Panc1 (cell line): Measurements from ENCODE around the gene RNF222. TPM values are rescaled to one million over a fixed set of nuclear protein-coding genes. Genes with fewer than 3 reads are reported as not detected.

Experiments used
- ATAC-seq: fragments of 200-7000 bp; cut with Tn5 transposase; 2 replicates; pipeline ENCODE4 v1.9.1; 2020; ENCODE audit warnings: mild to moderate bottlenecking, moderate library complexity
- BruUV-seq: library from RNA; stranded (reverse); fragments of 400-500 nt; replicated peaks from 2 replicates; lab custom pipeline; 2021; lab: Mats Ljungman, UMichigan
- CTCF ChIA-PET: fragments of 300-600 bp; sonication (Branson Sonifier 250); formaldehyde crosslinking; loops from one replicate; lab custom pipeline; 2022; ENCODE audit warnings: antibody characterized with exemption; lab: Charles Lee
- POLR2A ChIA-PET: fragments of 300-600 bp; sonication (Branson Sonifier 250); formaldehyde crosslinking; loops from one replicate; lab custom pipeline; 2022; ENCODE audit warnings: antibody characterized with exemption; lab: Charles Lee
- DNase-seq: peaks from one replicate; pipeline ENCODE4 v3.0.0-alpha.2; 2010; ENCODE audit warnings: low read depth, low spot score
- H3K27ac ChIP-seq: 2 replicates; pipeline ENCODE4 v1.5.1; 2011; ENCODE audit warnings: mild to moderate bottlenecking, low read length, inconsistent platforms
- H3K27me3 ChIP-seq: fragments of 200-500 bp; sonication (Bioruptor generic); 2 replicates; pipeline ENCODE4 v1.6.0; 2014; ENCODE audit warnings: low read length, inconsistent platforms; ENCODE audit not compliant: control insufficient read depth, insufficient read depth
- H3K36me3 ChIP-seq: fragments of 200-500 bp; sonication (Bioruptor generic); 2 replicates; pipeline ENCODE4 v1.5.1; 2014; ENCODE audit warnings: inconsistent platforms, mild to moderate bottlenecking, low read length, moderate library complexity; ENCODE audit not compliant: control insufficient read depth, insufficient read depth
- H3K4me1 ChIP-seq: 2 replicates; pipeline ENCODE4 v1.5.1; 2011; ENCODE audit warnings: inconsistent platforms, mild to moderate bottlenecking, low read length, moderate library complexity; ENCODE audit not compliant: control insufficient read depth, insufficient read depth
- H3K4me3 ChIP-seq, 2 experiments: 2 replicates each; pipeline ENCODE4 v1.5.1; 2011 to 2012; ENCODE audit warnings: low read depth in 2 of 2, low read length in 2 of 2, mild to moderate bottlenecking in 2 of 2, inconsistent platforms in 1 of 2, moderate library complexity in 1 of 2
- H3K9me3 ChIP-seq: fragments of 200-500 bp; sonication (Bioruptor generic); 2 replicates; pipeline ENCODE4 v1.5.1; 2014; ENCODE audit warnings: low read depth, mild to moderate bottlenecking, inconsistent platforms, low read length, moderate library complexity; ENCODE audit not compliant: control insufficient read depth, insufficient read depth
- TCF7L2 ChIP-seq: IDR thresholded peaks from 2 replicates; pipeline ENCODE4 v1.6.1; 2011; ENCODE audit warnings: mild to moderate bottlenecking, low read depth, low read length, inconsistent platforms
- in situ Hi-C: cut with HindIII; loops from 2 replicates; pipeline ENCODE4 v1.10.0; 2016; ENCODE audit warnings: low sequenced_read_pairs, low pct_unique_long_range_greater_than_20kb
- intact Hi-C: fragments of 100-400 bp; cut with micrococcal nuclease; formaldehyde crosslinking; loops from one replicate; pipeline ENCODE4 v1.10.0; 2022; ENCODE audit not compliant: unreplicated experiment
- total RNA-seq: library from RNA; stranded (reverse); gene quantifications from one replicate; pipeline ENCODE4 v1.2.1, GENCODE V29; 2021; ENCODE audit not compliant: unreplicated experiment
- TF ChIP-seq, protein P1 (sequence below): fragments of 450-650 bp; IDR thresholded peaks from 2 replicates; pipeline ENCODE4 v1.5.1; 2017; ENCODE audit warnings: mild to moderate bottlenecking
- TF ChIP-seq, protein P2 (sequence below), 2 experiments: IDR thresholded peaks; 2 replicates each; pipeline ENCODE4 v1.6.1; 2011 to 2012; ENCODE audit warnings: low read depth in 2 of 2, control low read depth in 1 of 2, low read length in 1 of 2, mild to moderate bottlenecking in 1 of 2, moderate library complexity in 1 of 2; ENCODE audit not compliant: insufficient read depth in 1 of 2

RNF222 gene
- total RNA-seq, 1 experiment from 2014 or later: not detected

DNA sequence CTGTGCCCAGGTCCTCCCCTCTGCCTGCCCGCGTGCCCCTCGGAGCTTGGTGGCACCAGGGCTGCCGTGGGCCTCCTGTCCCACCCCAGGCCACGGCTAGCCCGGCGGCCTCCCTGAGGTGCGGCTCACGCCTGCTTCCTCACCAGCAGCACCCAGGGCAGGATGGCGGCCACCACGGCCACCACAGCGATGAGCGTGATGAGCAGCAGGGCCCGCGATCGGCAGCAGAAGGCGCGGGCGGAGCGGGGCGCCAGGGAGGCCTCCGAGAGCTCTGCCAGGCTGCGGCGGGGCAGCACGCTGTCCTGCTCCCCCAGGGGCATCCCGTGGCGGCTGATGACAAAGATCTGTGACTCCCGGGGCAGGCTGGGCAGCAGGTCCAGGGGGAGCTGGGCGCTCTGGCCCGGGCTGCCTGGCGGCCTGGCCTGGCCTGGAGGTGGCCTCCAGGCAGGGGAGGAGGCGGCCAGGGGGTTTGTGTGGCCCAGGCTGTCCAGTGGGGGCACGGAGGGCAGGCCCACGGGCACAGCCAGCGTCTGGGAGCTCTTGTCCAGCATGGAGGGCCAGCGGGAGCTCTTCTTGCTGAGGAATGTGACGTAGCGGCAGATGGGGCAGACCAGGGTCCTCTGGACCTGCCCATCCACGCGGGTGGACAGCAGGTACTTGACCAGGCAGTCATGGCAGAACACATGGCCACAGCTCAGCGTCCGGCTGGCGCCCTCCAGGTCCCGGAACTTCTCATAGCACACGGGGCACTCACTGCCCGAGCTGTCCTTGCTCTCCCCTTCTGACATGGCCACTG, 4.8 kb downstream of the RNF222 start:
- no peak overlapping the region for H3K4me3 ChIP-seq
- H3K27me3 ChIP-seq: peaks cover 1% of the 10 kb centered on the region; the same call in 1 of the 2 replicates
- no peaks in the 10 kb centered on the region for H3K36me3 ChIP-seq
- ChIA-PET CTCF (no interaction called here), POLR2A (no interaction called here)
- DNase-seq: no peak
- no peaks in the 10 kb centered on the region for H3K9me3 ChIP-seq
- no peak for TF ChIP-seq TCF7L2
- TF ChIP-seq, protein P1, sequence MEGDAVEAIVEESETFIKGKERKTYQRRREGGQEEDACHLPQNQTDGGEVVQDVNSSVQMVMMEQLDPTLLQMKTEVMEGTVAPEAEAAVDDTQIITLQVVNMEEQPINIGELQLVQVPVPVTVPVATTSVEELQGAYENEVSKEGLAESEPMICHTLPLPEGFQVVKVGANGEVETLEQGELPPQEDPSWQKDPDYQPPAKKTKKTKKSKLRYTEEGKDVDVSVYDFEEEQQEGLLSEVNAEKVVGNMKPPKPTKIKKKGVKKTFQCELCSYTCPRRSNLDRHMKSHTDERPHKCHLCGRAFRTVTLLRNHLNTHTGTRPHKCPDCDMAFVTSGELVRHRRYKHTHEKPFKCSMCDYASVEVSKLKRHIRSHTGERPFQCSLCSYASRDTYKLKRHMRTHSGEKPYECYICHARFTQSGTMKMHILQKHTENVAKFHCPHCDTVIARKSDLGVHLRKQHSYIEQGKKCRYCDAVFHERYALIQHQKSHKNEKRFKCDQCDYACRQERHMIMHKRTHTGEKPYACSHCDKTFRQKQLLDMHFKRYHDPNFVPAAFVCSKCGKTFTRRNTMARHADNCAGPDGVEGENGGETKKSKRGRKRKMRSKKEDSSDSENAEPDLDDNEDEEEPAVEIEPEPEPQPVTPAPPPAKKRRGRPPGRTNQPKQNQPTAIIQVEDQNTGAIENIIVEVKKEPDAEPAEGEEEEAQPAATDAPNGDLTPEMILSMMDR: no peak
- TF ChIP-seq, protein P2, sequence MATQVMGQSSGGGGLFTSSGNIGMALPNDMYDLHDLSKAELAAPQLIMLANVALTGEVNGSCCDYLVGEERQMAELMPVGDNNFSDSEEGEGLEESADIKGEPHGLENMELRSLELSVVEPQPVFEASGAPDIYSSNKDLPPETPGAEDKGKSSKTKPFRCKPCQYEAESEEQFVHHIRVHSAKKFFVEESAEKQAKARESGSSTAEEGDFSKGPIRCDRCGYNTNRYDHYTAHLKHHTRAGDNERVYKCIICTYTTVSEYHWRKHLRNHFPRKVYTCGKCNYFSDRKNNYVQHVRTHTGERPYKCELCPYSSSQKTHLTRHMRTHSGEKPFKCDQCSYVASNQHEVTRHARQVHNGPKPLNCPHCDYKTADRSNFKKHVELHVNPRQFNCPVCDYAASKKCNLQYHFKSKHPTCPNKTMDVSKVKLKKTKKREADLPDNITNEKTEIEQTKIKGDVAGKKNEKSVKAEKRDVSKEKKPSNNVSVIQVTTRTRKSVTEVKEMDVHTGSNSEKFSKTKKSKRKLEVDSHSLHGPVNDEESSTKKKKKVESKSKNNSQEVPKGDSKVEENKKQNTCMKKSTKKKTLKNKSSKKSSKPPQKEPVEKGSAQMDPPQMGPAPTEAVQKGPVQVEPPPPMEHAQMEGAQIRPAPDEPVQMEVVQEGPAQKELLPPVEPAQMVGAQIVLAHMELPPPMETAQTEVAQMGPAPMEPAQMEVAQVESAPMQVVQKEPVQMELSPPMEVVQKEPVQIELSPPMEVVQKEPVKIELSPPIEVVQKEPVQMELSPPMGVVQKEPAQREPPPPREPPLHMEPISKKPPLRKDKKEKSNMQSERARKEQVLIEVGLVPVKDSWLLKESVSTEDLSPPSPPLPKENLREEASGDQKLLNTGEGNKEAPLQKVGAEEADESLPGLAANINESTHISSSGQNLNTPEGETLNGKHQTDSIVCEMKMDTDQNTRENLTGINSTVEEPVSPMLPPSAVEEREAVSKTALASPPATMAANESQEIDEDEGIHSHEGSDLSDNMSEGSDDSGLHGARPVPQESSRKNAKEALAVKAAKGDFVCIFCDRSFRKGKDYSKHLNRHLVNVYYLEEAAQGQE (IDR thresholded peaks at IDR 0.05; ENCODE audit: insufficient read depth in 1 of 2, low read depth in 2 of 2, low read length in 1 of 2): no peak
- in situ Hi-C loops: no loop called here
- BruUV-seq: no TSS peak
- intact Hi-C loops: no loop called here
- peak; percentile 35 for ATAC-seq
- H3K27ac ChIP-seq: no peak overlapping the region
- H3K4me1 ChIP-seq: 0 out of 2 replicates have a peak, but pooled peaks cover 4% of the 10 kb centered on the region

DNA sequence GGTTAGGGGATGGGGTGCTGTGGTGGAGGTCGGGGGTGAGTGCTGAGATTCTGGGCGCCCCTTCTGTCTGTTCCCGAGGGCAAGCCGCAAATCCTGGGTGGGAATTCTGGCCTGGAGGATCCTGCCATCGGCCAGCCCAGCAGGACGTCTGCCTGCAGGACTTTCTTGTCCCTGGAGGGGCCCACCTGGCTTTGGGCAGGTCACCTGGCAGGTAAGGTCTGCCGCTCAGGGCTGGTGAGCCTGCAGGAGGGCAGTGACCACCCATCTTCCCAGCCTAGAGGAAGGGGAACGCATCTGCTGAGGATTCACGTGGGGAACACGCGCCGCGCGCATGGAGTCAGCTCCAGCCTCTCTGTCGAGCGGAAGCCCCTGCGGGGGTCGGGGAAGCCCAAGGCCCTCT, 5.4 kb downstream of the RNF222 start:
- Histone ChIP-seq H3K4me1 (0 out of 2 replicates have a peak, but pooled peaks cover 4% of the 10 kb centered on the region), H3K36me3 (no peaks in the 10 kb centered on the region), H3K27ac (no peak overlapping the region), H3K4me3 (no peak overlapping the region), H3K9me3 (no peaks in the 10 kb centered on the region), H3K27me3 (no peaks in the 10 kb centered on the region)
- CTCF ChIA-PET: no interaction called here
- intact Hi-C loops: no loop called here
- ATAC-seq: no peak
- in situ Hi-C loops: no loop called here
- no peak for DNase-seq
- POLR2A ChIA-PET: no interaction called here
- no TSS peak for BruUV-seq
- TF ChIP-seq, protein P2 (IDR thresholded peaks at IDR 0.05; ENCODE audit: insufficient read depth in 1 of 2, low read depth in 2 of 2, low read length in 1 of 2): no peak
- TF ChIP-seq, protein P1: no peak
